Measurements from ENCODE around the gene POLE4.

The POLE4 gene

GRCh38 chr2:75003276-75003675 is 44.8 kb downstream of the POLE4 start:
- DNase-seq, result no peak

DNA sequence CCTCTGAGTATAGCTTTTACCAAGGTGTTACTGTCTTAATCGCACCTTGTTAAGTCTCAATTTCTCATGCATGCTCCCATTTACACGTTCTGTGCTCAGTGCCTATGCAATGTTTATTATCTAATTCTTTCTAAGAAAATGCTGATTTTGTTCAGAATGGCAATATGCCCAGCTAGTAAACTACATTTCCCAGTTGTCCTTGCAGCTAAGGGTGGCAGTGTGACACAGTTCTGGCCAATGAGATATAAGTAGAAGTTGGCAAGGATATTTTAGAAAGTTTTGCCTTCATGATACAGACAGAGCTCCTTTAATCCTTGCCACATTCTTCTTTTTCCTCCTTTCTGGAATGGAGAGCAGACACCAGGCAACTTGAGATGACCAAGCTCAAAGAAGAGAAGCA is 45.3 kb downstream of the POLE4 start:
- DNase-seq, result no peak

GRCh38 chr2:75006041-75006440 is 47.6 kb downstream of the POLE4 start:
- no peak for DNase-seq

- no peak for DNase-seq
These were observed 48.6 kb downstream of the POLE4 start for GRCh38 chr2:75007061-75007460.

GRCh38 chr2:75007819-75008218 is 49.4 kb downstream of the POLE4 start:
- no peak for DNase-seq

DNA sequence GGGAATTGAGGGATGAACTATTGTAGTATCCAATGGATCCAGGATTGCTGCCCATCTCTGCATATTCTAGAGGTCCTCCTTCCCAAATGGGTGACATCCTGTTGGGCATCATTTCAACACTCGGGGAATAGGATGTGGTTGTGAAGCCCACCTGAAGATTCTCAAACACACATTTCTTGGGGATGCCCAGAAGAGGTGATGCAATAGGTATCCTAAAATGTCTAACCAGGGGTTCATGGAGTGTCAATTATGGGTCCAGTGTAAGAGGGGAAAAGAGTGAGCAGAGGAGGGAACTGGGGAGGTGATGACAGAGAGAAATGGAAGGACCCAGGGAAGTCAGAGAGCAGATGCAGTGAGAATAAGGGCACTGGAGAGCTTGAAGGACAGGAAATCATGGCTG is 52.1 kb downstream of the POLE4 start:
- DNase-seq, result no peak

DNA sequence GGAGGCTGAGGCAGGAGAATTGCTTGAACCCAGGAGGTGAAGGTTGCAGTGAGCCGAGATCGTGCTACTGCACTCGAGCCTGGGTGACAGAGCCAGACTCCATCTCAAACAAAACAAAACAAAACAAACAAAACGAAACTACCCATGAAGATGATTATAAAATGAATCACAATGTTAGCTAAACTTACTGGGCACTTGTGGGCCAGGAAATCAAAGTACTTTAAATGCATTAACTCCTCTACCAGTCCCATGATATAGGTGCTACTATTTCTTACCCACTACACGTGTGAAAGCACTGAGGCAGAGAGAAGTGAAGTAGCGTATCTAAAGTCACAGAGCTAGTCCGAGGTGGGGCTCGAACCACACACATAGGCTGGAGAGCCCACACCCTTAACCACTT is 53.6 kb downstream of the POLE4 start:
- DNase-seq, result no peak

DNA sequence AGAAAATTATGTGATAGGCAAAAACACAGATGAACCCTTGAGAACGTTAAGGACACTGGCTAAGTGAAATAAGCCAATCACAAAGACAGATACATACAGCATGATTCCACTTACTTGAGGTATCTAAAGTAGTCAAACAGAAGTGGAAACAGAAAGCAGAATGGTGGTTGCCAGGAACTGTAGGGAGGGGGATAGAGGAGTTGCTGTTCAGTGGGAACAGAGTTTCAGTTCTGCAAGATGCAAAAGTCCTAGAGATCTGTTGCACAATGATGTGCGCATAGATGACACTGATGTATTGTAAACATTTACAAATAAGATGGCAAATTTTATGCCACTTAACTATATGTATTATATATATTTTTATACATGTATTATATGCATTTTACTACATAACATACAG is 59.7 kb downstream of the POLE4 start:
- DNase-seq, result no peak

Measured in activated CD4-positive, CD25-positive, alpha-beta regulatory T cell (primary cell).